OCI-LY7 (cell line): Measurements from ENCODE around the gene KLF2. TPM values are rescaled to one million over a fixed set of nuclear protein-coding genes. Genes with fewer than 3 reads are reported as not detected.

Experiments
- BruUV-seq: library from RNA; stranded (reverse); fragments of 400-500 nt; replicated peaks from 2 replicates; lab custom pipeline; 2021; lab: Mats Ljungman, UMichigan
- CTCF ChIA-PET: fragments of 300-600 bp; sonication (Branson Sonifier 250); formaldehyde crosslinking; loops from one replicate; lab custom pipeline; 2022; ENCODE audit warnings: antibody characterized with exemption; ENCODE audit not compliant: unreplicated experiment; lab: Charles Lee
- POLR2A ChIA-PET: fragments of 300-600 bp; sonication (Branson Sonifier 250); formaldehyde crosslinking; loops from one replicate; lab custom pipeline; 2022; ENCODE audit warnings: antibody characterized with exemption; lab: Charles Lee
- DNase-seq: peaks from one replicate; pipeline ENCODE4 v3.0.0-alpha.2; 2015; ENCODE audit warnings: low spot score
- H2AFZ ChIP-seq: fragments of 200-600 bp; sonication (generic), shearing (Covaris generic); 2 replicates; pipeline ENCODE4 v1.6.1; 2014; ENCODE audit warnings: mild to moderate bottlenecking, antibody characterized with exemption, low read length, moderate library complexity
- H3K27ac ChIP-seq: fragments of 200-600 bp; sonication (generic); 2 replicates; pipeline ENCODE4 v1.5.1; 2014; ENCODE audit warnings: mixed run types, low read depth, mild to moderate bottlenecking, moderate library complexity, low read length, inconsistent platforms; ENCODE audit not compliant: poor library complexity, severe bottlenecking
- H3K36me3 ChIP-seq: fragments of 200-600 bp; sonication (generic); 2 replicates; pipeline ENCODE4 v1.6.1; 2014; ENCODE audit warnings: mild to moderate bottlenecking, antibody characterized with exemption, low read length, moderate library complexity, mixed read lengths; ENCODE audit not compliant: insufficient read depth
- H3K4me1 ChIP-seq: fragments of 200-600 bp; sonication (generic); 2 replicates; pipeline ENCODE4 v1.5.1; 2014; ENCODE audit warnings: mild to moderate bottlenecking, low read length; ENCODE audit not compliant: insufficient read depth, poor library complexity, severe bottlenecking
- H3K4me2 ChIP-seq: fragments of 200-600 bp; sonication (generic); 2 replicates; pipeline ENCODE4 v1.6.1; 2014; ENCODE audit warnings: mild to moderate bottlenecking, low read length
- H3K4me3 ChIP-seq: fragments of 200-600 bp; sonication (generic); 2 replicates; pipeline ENCODE4 v1.5.1; 2014; ENCODE audit warnings: mild to moderate bottlenecking, low read depth, low read length; ENCODE audit not compliant: poor library complexity, severe bottlenecking
- H3K79me2 ChIP-seq: fragments of 200-600 bp; sonication (generic); 2 replicates; pipeline ENCODE4 v1.6.1; 2016; ENCODE audit warnings: low read depth, mild to moderate bottlenecking, low read length, moderate library complexity, mixed read lengths; ENCODE audit not compliant: insufficient read depth
- H3K9me2 ChIP-seq: fragments of 200-600 bp; sonication (generic); 2 replicates; pipeline ENCODE4 v1.6.1; 2016; ENCODE audit warnings: mild to moderate bottlenecking, low read length, mixed read lengths; ENCODE audit not compliant: insufficient read depth
- H3K9me3 ChIP-seq: fragments of 200-600 bp; sonication (generic); 2 replicates; pipeline ENCODE4 v1.6.1; 2014; ENCODE audit warnings: mild to moderate bottlenecking, mixed run types, low read length, mixed read lengths
- H4K20me1 ChIP-seq: fragments of 200-600 bp; sonication (generic); 2 replicates; pipeline ENCODE4 v1.6.1; 2014; ENCODE audit warnings: mild to moderate bottlenecking, antibody characterized with exemption, low read length, moderate library complexity, mixed read lengths; ENCODE audit not compliant: insufficient read depth
- EZH2phosphoT487 ChIP-seq: fragments of 200-600 bp; sonication (generic); IDR thresholded peaks from 2 replicates; pipeline ENCODE4 v1.6.1; 2018; ENCODE audit warnings: low read depth, borderline replicate concordance, mild to moderate bottlenecking, mixed run types, antibody characterized with exemption, low read length, moderate library complexity, mixed read lengths
- intact Hi-C: fragments of 100-400 bp; cut with micrococcal nuclease; formaldehyde crosslinking; loops from one replicate; pipeline ENCODE4 v1.10.0; 2022; ENCODE audit not compliant: unreplicated experiment
- total RNA-seq, 2 experiments: library from RNA; depleted of rRNA in 1 of 2; stranded (reverse); fragments of >200 nt in 1 of 2; shearing (Covaris generic) in 1 of 2; gene quantifications; 2 replicates each; pipeline ENCODE4 v1.2.3, GENCODE V29; 2014 to 2022
- TF ChIP-seq, protein P1 (sequence below): fragments of 200-600 bp; sonication (generic); conservative IDR thresholded peaks from 2 replicates; pipeline ENCODE4 v1.5.1; 2014; ENCODE audit warnings: mild to moderate bottlenecking, antibody characterized with exemption, low read length, moderate library complexity, mixed read lengths

Gene KLF2
- total RNA-seq, 2 experiments from 2014 or later, result 6.2 to 8.6 TPM

DNA sequence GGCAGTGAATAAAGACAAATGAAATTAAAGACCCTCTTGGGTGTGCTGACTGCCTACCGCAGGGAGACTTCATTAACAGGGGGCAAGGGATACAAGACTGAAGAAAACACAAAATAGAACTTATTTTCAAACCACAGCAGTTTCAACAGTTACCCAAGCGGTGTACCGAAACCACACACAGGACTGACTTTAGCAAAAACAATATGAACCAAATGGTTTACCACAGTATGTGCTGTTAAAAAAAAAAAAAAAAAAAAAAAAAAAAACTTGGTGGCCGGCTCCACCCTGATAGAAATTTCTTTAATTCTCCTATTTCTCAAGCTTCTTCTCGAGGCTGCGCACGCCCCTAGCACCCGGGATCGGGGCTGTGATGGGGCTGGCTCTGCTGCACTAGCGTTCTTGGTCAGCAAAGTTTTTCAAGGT lies 42.6 kb downstream of the KLF2 start:
- H3K4me1 ChIP-seq, result peaks cover 70% of the 10 kb centered on the region

DNA sequence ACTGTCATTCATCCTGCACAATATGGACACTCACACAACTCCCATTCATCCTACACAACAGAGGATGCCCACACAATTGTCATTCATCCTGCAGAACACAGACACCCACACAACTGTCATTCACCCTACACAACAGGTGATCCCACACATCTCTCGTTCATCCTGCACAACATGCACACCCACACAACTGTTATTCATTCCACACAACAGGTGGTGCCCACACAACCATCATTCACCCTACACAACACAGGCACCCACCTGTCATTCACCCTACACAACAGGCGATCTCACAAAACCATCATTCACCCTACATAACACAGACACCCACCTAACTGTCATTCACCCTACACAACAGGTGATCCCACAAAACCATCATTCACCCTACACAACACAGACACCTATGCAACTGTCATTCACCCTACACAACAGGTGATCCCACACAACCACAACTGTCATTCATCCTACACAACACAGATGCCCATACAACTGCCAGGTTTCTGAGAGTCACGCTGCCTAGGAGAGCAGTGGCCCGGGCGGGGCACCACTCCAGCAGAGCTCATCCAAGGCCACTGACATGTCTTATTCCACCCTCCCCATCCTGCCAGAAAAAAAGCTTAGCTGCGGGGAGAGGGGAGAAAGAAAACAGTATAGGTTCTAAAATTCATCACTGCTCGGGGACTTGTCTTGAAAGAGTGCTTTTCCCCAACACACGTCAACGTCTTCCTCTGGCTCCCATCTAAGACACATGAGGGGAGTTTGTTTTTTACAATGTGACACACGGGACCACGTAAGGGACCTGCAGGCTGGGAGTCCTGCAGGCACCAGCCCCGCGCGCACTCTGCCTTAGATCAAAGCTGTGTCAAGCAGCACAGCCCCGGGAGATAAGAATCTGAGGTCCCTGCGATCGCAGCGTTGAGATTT lies 44.0 kb downstream of the KLF2 start:
- no peak overlapping the region for H3K4me3 ChIP-seq
- no peak overlapping the region for H3K27ac ChIP-seq
- no peak for TF ChIP-seq EZH2phosphoT487
- TF ChIP-seq, protein P1, sequence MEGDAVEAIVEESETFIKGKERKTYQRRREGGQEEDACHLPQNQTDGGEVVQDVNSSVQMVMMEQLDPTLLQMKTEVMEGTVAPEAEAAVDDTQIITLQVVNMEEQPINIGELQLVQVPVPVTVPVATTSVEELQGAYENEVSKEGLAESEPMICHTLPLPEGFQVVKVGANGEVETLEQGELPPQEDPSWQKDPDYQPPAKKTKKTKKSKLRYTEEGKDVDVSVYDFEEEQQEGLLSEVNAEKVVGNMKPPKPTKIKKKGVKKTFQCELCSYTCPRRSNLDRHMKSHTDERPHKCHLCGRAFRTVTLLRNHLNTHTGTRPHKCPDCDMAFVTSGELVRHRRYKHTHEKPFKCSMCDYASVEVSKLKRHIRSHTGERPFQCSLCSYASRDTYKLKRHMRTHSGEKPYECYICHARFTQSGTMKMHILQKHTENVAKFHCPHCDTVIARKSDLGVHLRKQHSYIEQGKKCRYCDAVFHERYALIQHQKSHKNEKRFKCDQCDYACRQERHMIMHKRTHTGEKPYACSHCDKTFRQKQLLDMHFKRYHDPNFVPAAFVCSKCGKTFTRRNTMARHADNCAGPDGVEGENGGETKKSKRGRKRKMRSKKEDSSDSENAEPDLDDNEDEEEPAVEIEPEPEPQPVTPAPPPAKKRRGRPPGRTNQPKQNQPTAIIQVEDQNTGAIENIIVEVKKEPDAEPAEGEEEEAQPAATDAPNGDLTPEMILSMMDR, result no peak
- intact Hi-C loops, result no loop called here
- H4K20me1 ChIP-seq, result peaks cover 3% of the 10 kb centered on the region; the same call in 1 of the 2 replicates
- no peaks in the 10 kb centered on the region for H3K79me2 ChIP-seq
- H3K9me2 ChIP-seq, result no peaks in the 10 kb centered on the region
- no peak for DNase-seq
- H3K36me3 ChIP-seq, result peaks cover 11% of the 10 kb centered on the region; the same call in 1 of the 2 replicates
- H2AFZ ChIP-seq, result no peak overlapping the region
- H3K9me3 ChIP-seq, result no peaks in the 10 kb centered on the region
- CTCF ChIA-PET, result no interaction called here
- peak overlapping the region; percentile 73; the same call in 1 of the 2 replicates for H3K4me2 ChIP-seq
- peaks cover 80% of the 10 kb centered on the region for H3K4me1 ChIP-seq
- POLR2A ChIA-PET, result interaction anchor here (0.7 to 1.3 kb wide), 2 partner anchors 14 to 30 kb away, joined by 3 read pairs; no protein-coding TSS in a partner anchor
- no TSS peak for BruUV-seq

More for the DNA sequence above, 42.6 kb downstream of the KLF2 start:
- no peak overlapping the region for H2AFZ ChIP-seq
- TF ChIP-seq, protein P1, result no peak
- no peak for TF ChIP-seq EZH2phosphoT487
- no TSS peak for BruUV-seq
- H3K9me3 ChIP-seq, result no peaks in the 10 kb centered on the region
- ChIA-PET POLR2A (interaction anchor here (0.6 to 1.6 kb wide), 4 partner anchors 15 to 240 kb away, joined by 3 to 6 read pairs (median 4); no protein-coding TSS in a partner anchor), CTCF (interaction anchor here (1.2 kb wide), 1 partner anchor 25 kb away, joined by 3 read pairs; no protein-coding TSS in a partner anchor)
- intact Hi-C loops, result loop anchor here (2.0 kb wide), 2 partner anchors 16 to 38 kb away; no protein-coding TSS in a partner anchor
- no peaks in the 10 kb centered on the region for H3K9me2 ChIP-seq
- no peaks in the 10 kb centered on the region for H3K79me2 ChIP-seq
- H3K4me3 ChIP-seq, result peak overlapping the region; percentile 52
- peaks cover 3% of the 10 kb centered on the region; the same call in 1 of the 2 replicates for H4K20me1 ChIP-seq
- peaks cover 7% of the 10 kb centered on the region; the same call in 1 of the 2 replicates for H3K36me3 ChIP-seq
- H3K4me2 ChIP-seq, result peak overlapping the region; percentile 73
- DNase-seq, result peak; percentile 78
- peak overlapping the region; percentile 76 for H3K27ac ChIP-seq
